Measurements from ENCODE around the gene FMN2. TPM values are rescaled to one million over a fixed set of nuclear protein-coding genes. Genes with fewer than 3 reads are reported as not detected.
"Not testable (repeated sequence)": the region's sequence is repeated elsewhere in the genome, so short reads cannot be mapped to it uniquely, and the experiment has no call there.

Gene FMN2
- total RNA-seq, 2 donors from 2014 or later = 0.26 to 0.33 TPM

GRCh38 chr1:240320659-240321058, 229.0 kb downstream of the FMN2 start:
- H3K27ac ChIP-seq = no peak overlapping the region
- H3K4me1 ChIP-seq = no peaks in the 10 kb centered on the region
- no peak overlapping the region for H3K4me3 ChIP-seq
- intact Hi-C loops (cut with DNase I) = no loop called here
- H3K9me3 ChIP-seq = no peaks in the 10 kb centered on the region
- DNase-seq (no peak), ATAC-seq (no peak)
- H3K36me3 ChIP-seq (replicated peaks in 1 of 2; ENCODE audit: insufficient read depth in 1 of 2, low read depth in 2 of 2) = no peaks in the 10 kb centered on the region
- WGBS, 2 donors = 6 to 17% methylated on average over 5 of the region's 5 CpGs
- TF ChIP-seq, protein P1, sequence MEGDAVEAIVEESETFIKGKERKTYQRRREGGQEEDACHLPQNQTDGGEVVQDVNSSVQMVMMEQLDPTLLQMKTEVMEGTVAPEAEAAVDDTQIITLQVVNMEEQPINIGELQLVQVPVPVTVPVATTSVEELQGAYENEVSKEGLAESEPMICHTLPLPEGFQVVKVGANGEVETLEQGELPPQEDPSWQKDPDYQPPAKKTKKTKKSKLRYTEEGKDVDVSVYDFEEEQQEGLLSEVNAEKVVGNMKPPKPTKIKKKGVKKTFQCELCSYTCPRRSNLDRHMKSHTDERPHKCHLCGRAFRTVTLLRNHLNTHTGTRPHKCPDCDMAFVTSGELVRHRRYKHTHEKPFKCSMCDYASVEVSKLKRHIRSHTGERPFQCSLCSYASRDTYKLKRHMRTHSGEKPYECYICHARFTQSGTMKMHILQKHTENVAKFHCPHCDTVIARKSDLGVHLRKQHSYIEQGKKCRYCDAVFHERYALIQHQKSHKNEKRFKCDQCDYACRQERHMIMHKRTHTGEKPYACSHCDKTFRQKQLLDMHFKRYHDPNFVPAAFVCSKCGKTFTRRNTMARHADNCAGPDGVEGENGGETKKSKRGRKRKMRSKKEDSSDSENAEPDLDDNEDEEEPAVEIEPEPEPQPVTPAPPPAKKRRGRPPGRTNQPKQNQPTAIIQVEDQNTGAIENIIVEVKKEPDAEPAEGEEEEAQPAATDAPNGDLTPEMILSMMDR (IDR thresholded peaks at IDR 0.05) = no peak
- TF ChIP-seq POLR2A (IDR thresholded peaks at IDR 0.05) = no peak
- H3K27me3 ChIP-seq = no peaks in the 10 kb centered on the region

- 51 to 73% methylated on average over 4 of the region's 4 CpGs for WGBS, 2 donors
- no peak for TF ChIP-seq POLR2A (IDR thresholded peaks at IDR 0.05)
- TF ChIP-seq, protein P1 (IDR thresholded peaks at IDR 0.05) = no peak
- no peak overlapping the region for H3K27ac ChIP-seq
Measured at GRCh38 chr1:240322943-240323342, 231.3 kb downstream of the FMN2 start.

GRCh38 chr1:240328382-240328781, 236.7 kb downstream of the FMN2 start:
- H3K27ac ChIP-seq; ATAC-seq; H3K9me3 ChIP-seq; H3K36me3 ChIP-seq (replicated peaks in 1 of 2; ENCODE audit: insufficient read depth in 1 of 2, low read depth in 2 of 2); H3K4me3 ChIP-seq; H3K27me3 ChIP-seq; H3K4me1 ChIP-seq; intact Hi-C loops (cut with DNase I); DNase-seq: not testable (repeated sequence)
- 60 to 77% methylated on average over 1 of the region's 1 CpG for WGBS, 2 donors

More at GRCh38 chr1:240322943-240323342, 231.3 kb downstream of the FMN2 start:
- ATAC-seq = no peak
- H3K9me3 ChIP-seq = no peaks in the 10 kb centered on the region
- H3K4me1 ChIP-seq = no peaks in the 10 kb centered on the region
- H3K36me3 ChIP-seq (replicated peaks in 1 of 2; ENCODE audit: insufficient read depth in 1 of 2, low read depth in 2 of 2) = no peaks in the 10 kb centered on the region
- intact Hi-C loops (cut with DNase I) = no loop called here
- no peaks in the 10 kb centered on the region for H3K27me3 ChIP-seq
- H3K4me3 ChIP-seq = no peak overlapping the region
- DNase-seq = no peak

DNA sequence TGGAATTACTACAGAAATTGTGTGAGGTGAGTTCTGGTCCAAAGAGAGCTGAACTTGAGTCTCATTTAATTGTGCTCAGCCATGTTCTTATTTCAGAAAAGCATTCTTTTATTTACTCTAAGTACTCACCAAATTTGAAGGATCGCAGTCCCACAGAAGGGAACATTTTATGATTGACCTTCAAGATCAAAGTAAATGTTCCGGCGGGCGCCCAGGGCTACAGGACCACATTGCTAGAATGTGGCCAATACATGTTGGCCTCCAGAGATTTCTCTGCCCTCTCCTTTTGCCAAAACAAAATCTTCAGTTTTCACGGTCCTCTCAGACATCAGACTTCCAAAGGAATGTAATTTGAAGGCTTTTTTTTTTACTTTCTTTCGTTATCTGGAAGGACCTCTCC, 237.8 kb downstream of the FMN2 start:
- no peak for TF ChIP-seq POLR2A (IDR thresholded peaks at IDR 0.05)
- TF ChIP-seq, protein P1 (IDR thresholded peaks at IDR 0.05) = no peak
- 56 to 58% methylated on average over 6 of the region's 6 CpGs for WGBS, 2 donors
- Histone ChIP-seq H3K36me3 (replicated peaks in 1 of 2; ENCODE audit: insufficient read depth in 1 of 2, low read depth in 2 of 2) (no peaks in the 10 kb centered on the region), H3K27me3 (no peaks in the 10 kb centered on the region), H3K9me3 (no peaks in the 10 kb centered on the region), H3K4me1 (no peaks in the 10 kb centered on the region), H3K4me3 (no peak overlapping the region), H3K27ac (no peak overlapping the region)
- intact Hi-C loops (cut with DNase I) = no loop called here
- ATAC-seq (no peak), DNase-seq (no peak)

DNA sequence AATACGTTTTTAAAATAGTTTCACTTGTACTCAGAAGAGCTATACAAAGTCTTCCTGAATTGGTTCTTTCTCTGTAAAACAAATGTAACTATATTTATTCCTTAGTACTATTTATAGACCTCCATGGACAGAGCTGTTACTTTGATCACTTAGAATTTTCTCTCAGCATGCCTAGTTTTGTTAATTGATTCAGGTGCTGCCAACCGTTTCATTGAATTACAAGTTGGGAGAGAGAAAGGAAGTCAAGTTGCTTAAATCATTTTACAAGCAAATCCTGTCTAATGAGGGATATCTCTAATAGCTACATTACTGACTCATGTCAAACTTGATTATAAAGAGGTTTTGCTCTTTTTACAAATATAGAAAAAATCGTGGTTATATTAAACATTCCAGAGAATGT, 241.0 kb downstream of the FMN2 start:
- Histone ChIP-seq H3K4me3 (no peak overlapping the region), H3K4me1 (no peaks in the 10 kb centered on the region), H3K36me3 (replicated peaks in 1 of 2; ENCODE audit: insufficient read depth in 1 of 2, low read depth in 2 of 2) (no peaks in the 10 kb centered on the region), H3K27ac (no peak overlapping the region), H3K27me3 (no peaks in the 10 kb centered on the region), H3K9me3 (no peaks in the 10 kb centered on the region)
- DNase-seq (no peak), ATAC-seq (no peak)
- TF ChIP-seq, protein P1 (IDR thresholded peaks at IDR 0.05) = no peak
- no peak for TF ChIP-seq POLR2A (IDR thresholded peaks at IDR 0.05)
- intact Hi-C loops (cut with DNase I) = no loop called here
- 18 to 28% methylated on average over 3 of the region's 3 CpGs for WGBS, 2 donors

All from body of pancreas (tissue), 4 donors.